ENCODE measurements around the gene FGGY. TPM values are rescaled to one million over a fixed set of nuclear protein-coding genes. Genes with fewer than 3 reads are reported as not detected.
A peak's percentile ranks its signal among the peaks of the same experiment; 100 is the strongest.

FGGY gene
- total RNA-seq, 1 donor from 2014 or later = 31.2 TPM

DNA sequence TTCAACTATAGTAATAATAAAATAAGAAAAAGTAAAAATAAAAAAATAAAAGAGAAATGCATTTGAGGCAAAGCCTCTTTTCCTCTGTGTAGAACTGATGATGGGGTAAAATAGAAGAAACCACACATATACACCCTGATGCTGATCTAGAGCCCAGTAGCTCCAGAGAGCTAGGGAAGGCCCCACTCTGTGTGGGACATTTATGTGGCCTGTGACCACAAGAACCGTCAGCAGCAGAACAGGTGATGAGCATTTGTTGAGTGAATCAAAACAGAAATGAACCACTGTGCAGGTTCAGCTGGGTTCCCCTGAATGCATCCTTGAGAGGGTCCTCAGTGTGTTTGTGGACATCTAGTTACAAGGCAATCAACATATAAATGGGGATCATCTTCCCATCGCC is 296.0 kb downstream of the FGGY start:
- TF ChIP-seq CTCF (IDR thresholded peaks at IDR 0.05; ENCODE audit: borderline replicate concordance) = no peak
- Histone ChIP-seq H3K4me1 (peaks cover 16% of the 10 kb centered on the region), H3K36me3 (no peaks in the 10 kb centered on the region), H3K9me3 (replicated peaks) (peaks cover 6% of the 10 kb centered on the region), H3K4me3 (no peak overlapping the region), H3K27me3 (ENCODE audit: low read depth) (no peaks in the 10 kb centered on the region), H3K27ac (replicated peaks) (no peak overlapping the region)
- DNase-seq = no peak
- intact Hi-C loops (cut with micrococcal nuclease) = no loop called here

- H3K4me3 ChIP-seq = no peak overlapping the region
- H3K27me3 ChIP-seq (ENCODE audit: low read depth) = no peaks in the 10 kb centered on the region
- DNase-seq = no peak
- no peaks in the 10 kb centered on the region for H3K36me3 ChIP-seq
- H3K27ac ChIP-seq (replicated peaks) = no peak overlapping the region
- H3K4me1 ChIP-seq = peaks cover 16% of the 10 kb centered on the region
- peaks cover 6% of the 10 kb centered on the region for H3K9me3 ChIP-seq (replicated peaks)
- intact Hi-C loops (cut with micrococcal nuclease) = no loop called here
- no peak for TF ChIP-seq CTCF (IDR thresholded peaks at IDR 0.05; ENCODE audit: borderline replicate concordance)
Measured at GRCh38 chr1:59593798-59594790, 297.2 kb downstream of the FGGY start.

DNA sequence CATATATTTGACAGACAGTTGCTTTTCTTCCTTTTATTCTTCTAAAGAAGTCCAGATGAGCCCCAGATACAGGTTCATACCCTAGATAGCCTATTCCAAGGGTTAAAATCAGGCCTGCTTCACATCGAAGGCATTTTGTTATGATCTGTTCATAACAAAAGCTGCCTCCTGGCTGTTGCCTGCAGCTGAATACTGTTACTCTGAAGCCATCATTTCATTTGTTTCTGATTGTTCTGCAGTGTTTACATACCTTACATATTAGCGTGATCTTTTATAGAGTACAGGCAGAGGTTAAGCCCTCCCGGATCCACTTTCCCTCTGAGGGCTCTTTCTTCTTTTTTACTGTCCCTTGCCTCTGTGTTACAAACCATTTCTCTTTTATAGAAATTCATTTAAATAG is 298.9 kb downstream of the FGGY start:
- Histone ChIP-seq H3K9me3 (replicated peaks) (peaks cover 6% of the 10 kb centered on the region), H3K36me3 (no peaks in the 10 kb centered on the region), H3K27me3 (ENCODE audit: low read depth) (no peaks in the 10 kb centered on the region), H3K4me3 (no peak overlapping the region), H3K4me1 (peaks cover 16% of the 10 kb centered on the region), H3K27ac (replicated peaks) (peak overlapping the region; percentile 46)
- DNase-seq = no peak
- TF ChIP-seq CTCF (IDR thresholded peaks at IDR 0.05; ENCODE audit: borderline replicate concordance) = no peak
- intact Hi-C loops (cut with micrococcal nuclease) = no loop called here

DNA sequence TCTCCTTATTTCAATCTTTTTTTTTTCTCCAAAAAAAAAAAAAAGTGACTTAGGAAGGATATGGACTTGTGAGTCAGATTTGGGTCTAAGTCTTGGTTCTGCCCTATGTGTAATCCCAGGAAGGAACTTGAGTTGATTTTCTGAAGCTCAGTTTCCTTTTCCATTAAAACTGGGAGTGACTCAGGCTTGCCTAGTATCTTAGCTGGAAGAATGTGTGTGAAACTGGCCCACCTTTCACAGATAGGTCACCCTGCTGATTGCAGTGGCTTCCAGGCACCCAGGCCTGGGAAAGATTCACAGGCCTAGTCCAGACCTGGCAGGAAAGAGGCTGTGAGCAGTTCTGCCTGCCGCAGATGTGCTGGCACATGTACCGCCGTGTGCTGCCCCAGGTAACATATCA is 299.5 kb downstream of the FGGY start:
- no peak overlapping the region for H3K4me3 ChIP-seq
- intact Hi-C loops (cut with micrococcal nuclease) = no loop called here
- peaks cover 16% of the 10 kb centered on the region for H3K4me1 ChIP-seq
- TF ChIP-seq CTCF (IDR thresholded peaks at IDR 0.05; ENCODE audit: borderline replicate concordance) = no peak
- H3K27ac ChIP-seq (replicated peaks) = peak overlapping the region; percentile 46
- peaks cover 5% of the 10 kb centered on the region for H3K9me3 ChIP-seq (replicated peaks)
- no peak for DNase-seq
- H3K27me3 ChIP-seq (ENCODE audit: low read depth) = no peaks in the 10 kb centered on the region
- no peaks in the 10 kb centered on the region for H3K36me3 ChIP-seq

- Histone ChIP-seq H3K27ac (replicated peaks) (peak overlapping the region; percentile 46), H3K36me3 (no peaks in the 10 kb centered on the region), H3K27me3 (ENCODE audit: low read depth) (no peaks in the 10 kb centered on the region), H3K4me3 (no peak overlapping the region), H3K9me3 (replicated peaks) (peaks cover 3% of the 10 kb centered on the region), H3K4me1 (peaks cover 16% of the 10 kb centered on the region)
- TF ChIP-seq CTCF (IDR thresholded peaks at IDR 0.05; ENCODE audit: borderline replicate concordance) = no peak
- DNase-seq = no peak
- intact Hi-C loops (cut with micrococcal nuclease) = no loop called here
Measured at GRCh38 chr1:59596956-59597355, 300.1 kb downstream of the FGGY start.

Measured in left ventricle myocardium inferior (tissue), 1 donor.